ENCODE measurements around the gene ABCA13. TPM values are rescaled to one million over a fixed set of nuclear protein-coding genes. Genes with fewer than 3 reads are reported as not detected.

The ABCA13 gene
- total RNA-seq, 4 donors from 2014 or later = under 0.01 to 0.54 (median 0.04) TPM; not detected in 1

GRCh38 chr7:48458701-48459524, 287.7 kb downstream of the ABCA13 start:
- no peaks in the 10 kb centered on the region for H3K36me3 ChIP-seq
- no peaks in the 10 kb centered on the region for H3K4me1 ChIP-seq
- WGBS, 2 donors (ENCODE audit: low coverage in 1 of 2) = 40 to 59% methylated on average over 1 to 3 of the region's 4 CpGs
- TF ChIP-seq POLR2A (IDR thresholded peaks at IDR 0.05) (no peak), CTCF (IDR thresholded peaks at IDR 0.05) (no peak), EP300 (IDR thresholded peaks at IDR 0.05) (no peak), POLR2AphosphoS5 (IDR thresholded peaks at IDR 0.05) (no peak)
- no peaks in the 10 kb centered on the region for H3K27me3 ChIP-seq
- no peak overlapping the region for H3K4me3 ChIP-seq
- H3K27ac ChIP-seq = no peak overlapping the region
- H3K9me3 ChIP-seq = no peaks in the 10 kb centered on the region
- ATAC-seq = no peak

- 78 to 82% methylated on average over 4 of the region's 4 CpGs for WGBS, 2 donors (ENCODE audit: low coverage in 1 of 2)
- ATAC-seq = no peak
- no peaks in the 10 kb centered on the region for H3K4me1 ChIP-seq
- TF ChIP-seq EP300 (IDR thresholded peaks at IDR 0.05) (no peak), CTCF (IDR thresholded peaks at IDR 0.05) (no peak), POLR2AphosphoS5 (IDR thresholded peaks at IDR 0.05) (no peak), POLR2A (IDR thresholded peaks at IDR 0.05) (no peak)
- H3K36me3 ChIP-seq = no peaks in the 10 kb centered on the region
- no peaks in the 10 kb centered on the region for H3K27me3 ChIP-seq
- H3K4me3 ChIP-seq = no peak overlapping the region
- H3K9me3 ChIP-seq = no peaks in the 10 kb centered on the region
- H3K27ac ChIP-seq = no peak overlapping the region
Observed at GRCh38 chr7:48466713-48467112, 295.5 kb downstream of the ABCA13 start.

- H3K27ac ChIP-seq = no peak overlapping the region
- no peak for ATAC-seq
- 58 to 71% methylated on average over 5 of the region's 5 CpGs for WGBS, 2 donors (ENCODE audit: low coverage in 1 of 2)
- no peaks in the 10 kb centered on the region for H3K9me3 ChIP-seq
- no peaks in the 10 kb centered on the region for H3K27me3 ChIP-seq
- TF ChIP-seq CTCF (IDR thresholded peaks at IDR 0.05) = no peak
- H3K36me3 ChIP-seq = no peaks in the 10 kb centered on the region
- H3K4me1 ChIP-seq = no peaks in the 10 kb centered on the region
- no peak overlapping the region for H3K4me3 ChIP-seq
Observed at GRCh38 chr7:48471196-48471595, 299.9 kb downstream of the ABCA13 start.

GRCh38 chr7:48472640-48473039, 301.4 kb downstream of the ABCA13 start:
- WGBS, 2 donors (ENCODE audit: low coverage in 1 of 2) = 85 to 100% methylated on average over 1 to 3 of the region's 4 CpGs
- TF ChIP-seq POLR2AphosphoS5 (IDR thresholded peaks at IDR 0.05) = no peak
- TF ChIP-seq POLR2A (IDR thresholded peaks at IDR 0.05) = no peak
- no peak for TF ChIP-seq EP300 (IDR thresholded peaks at IDR 0.05)
- no peak for TF ChIP-seq CTCF (IDR thresholded peaks at IDR 0.05)
- ATAC-seq = no peak

GRCh38 chr7:48473205-48473865, 302.1 kb downstream of the ABCA13 start:
- Histone ChIP-seq H3K36me3 (no peaks in the 10 kb centered on the region), H3K27me3 (no peaks in the 10 kb centered on the region), H3K4me1 (no peaks in the 10 kb centered on the region), H3K9me3 (no peaks in the 10 kb centered on the region), H3K27ac (no peak overlapping the region), H3K4me3 (no peak overlapping the region)
- no peak for ATAC-seq
- TF ChIP-seq POLR2AphosphoS5 (IDR thresholded peaks at IDR 0.05) (no peak), CTCF (IDR thresholded peaks at IDR 0.05) (no peak), EP300 (IDR thresholded peaks at IDR 0.05) (no peak), POLR2A (IDR thresholded peaks at IDR 0.05) (no peak)
- WGBS, 2 donors (ENCODE audit: low coverage in 1 of 2) = 33 to 44% methylated on average over 4 of the region's 6 CpGs

More at GRCh38 chr7:48472640-48473039, 301.4 kb downstream of the ABCA13 start:
- Histone ChIP-seq H3K4me1 (no peaks in the 10 kb centered on the region), H3K27me3 (no peaks in the 10 kb centered on the region), H3K4me3 (no peak overlapping the region), H3K27ac (no peak overlapping the region), H3K36me3 (no peaks in the 10 kb centered on the region), H3K9me3 (no peaks in the 10 kb centered on the region)

Data from gastroesophageal sphincter (tissue), 4 donors.